Fibroblast of peridontal ligament (primary cell): ENCODE measurements around the gene FAM13B.
"Not testable (repeated sequence)": the region's sequence is repeated elsewhere in the genome, so short reads cannot be mapped to it uniquely, and the experiment has no call there.

Experiments used
- DNase-seq: peaks from one replicate; pipeline ENCODE4 v3.0.0-alpha.2; 2010; ENCODE audit errors: extremely low read depth

Gene FAM13B

DNA sequence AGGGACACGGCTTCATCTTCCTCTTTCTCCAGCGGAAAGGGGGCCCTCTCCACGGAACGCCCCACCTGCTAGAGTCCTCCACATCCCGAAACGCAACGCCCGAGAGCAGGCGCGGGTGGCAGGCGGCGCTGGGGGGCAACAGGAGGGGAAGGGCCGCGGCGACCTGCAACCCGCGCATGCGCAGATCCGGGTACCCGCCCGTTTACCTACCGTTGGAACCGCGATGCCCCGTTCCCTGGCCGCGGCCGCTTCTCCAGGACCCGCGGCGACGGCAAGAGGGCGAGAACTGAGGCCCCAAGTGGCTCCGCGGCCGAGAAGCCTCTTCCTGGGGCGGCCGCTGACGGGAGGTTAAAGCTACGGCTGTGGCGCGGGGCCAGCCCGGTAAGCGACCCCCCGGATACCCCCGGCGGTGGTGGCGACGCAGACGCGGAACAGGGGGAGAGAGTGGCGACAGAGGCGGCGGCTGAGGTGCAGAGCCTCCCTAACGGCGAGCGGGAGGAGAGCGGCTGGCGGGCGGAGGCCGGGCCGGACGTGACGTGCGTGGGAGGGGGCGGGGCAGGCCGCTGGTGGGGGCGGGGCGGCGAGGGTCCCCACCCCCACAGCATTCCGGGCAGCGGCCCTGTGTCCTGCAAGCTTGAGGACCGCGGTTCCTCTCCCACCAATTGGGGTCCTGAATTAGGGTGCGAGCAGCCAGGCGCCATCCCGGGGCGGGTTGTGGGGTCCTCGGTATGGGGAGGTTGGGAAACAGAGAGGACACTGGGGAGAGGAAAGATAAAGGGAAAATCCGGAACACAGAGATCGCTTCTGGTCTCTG is at the start of gene FAM13B:
TSS of gene FAM13B (minus strand) at position 508 of the 814 bp plus-strand sequence. CDS start 13,968 bp downstream, outside the sequence.
- peak; percentile 54 for DNase-seq

DNA sequence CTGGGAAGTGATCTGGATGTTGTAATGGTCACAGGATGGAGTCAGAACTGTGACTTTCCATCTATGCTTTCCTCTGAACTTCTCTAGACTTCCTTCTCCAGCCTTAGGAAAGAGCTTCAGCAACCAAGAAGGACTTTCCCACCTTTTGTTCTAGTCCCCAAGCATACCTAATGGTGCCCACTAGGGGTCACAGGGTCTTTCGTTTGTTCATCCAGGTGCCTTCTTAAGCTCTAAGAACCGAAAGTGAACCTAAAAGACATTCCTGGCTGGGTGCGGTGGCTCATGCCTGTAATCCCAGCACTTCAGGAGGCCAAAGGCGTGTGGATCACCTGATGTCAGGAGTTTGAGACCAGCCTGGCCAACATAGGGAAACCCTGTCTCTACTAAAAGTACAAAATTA is 49.2 kb upstream of the FAM13B start:
- DNase-seq, result no peak

DNA sequence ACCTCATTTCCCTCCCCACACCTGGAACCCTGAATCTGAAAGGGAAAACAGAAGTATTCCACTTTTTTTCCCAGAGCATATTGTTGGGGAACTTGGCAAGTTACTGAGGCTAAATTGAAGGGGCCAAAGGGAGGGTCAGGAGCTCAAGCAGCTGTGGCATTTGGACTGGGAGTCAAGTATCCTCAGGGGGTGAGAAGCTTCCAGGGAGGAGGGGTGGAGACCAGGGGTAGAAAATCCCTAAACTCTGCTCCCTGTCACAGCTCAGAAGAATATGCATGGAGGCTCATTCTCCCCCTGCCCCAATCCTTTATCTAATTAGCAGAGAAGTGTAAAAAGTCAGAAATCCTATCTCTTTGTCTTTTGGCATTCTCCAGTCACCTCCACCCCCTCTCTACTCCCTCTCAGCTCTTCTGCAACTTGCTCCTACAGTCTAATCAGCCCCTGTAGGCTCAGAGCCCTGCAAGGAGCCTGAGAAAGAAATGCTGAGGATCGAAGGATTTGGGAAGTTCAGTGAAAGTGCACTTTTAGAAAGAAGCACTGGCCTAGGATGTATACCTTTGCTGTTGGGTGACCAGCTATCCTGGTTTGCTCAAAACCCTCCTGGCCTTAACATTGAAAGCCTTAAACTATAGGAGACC is 45.2 kb upstream of the FAM13B start:
- DNase-seq, result no peak

DNA sequence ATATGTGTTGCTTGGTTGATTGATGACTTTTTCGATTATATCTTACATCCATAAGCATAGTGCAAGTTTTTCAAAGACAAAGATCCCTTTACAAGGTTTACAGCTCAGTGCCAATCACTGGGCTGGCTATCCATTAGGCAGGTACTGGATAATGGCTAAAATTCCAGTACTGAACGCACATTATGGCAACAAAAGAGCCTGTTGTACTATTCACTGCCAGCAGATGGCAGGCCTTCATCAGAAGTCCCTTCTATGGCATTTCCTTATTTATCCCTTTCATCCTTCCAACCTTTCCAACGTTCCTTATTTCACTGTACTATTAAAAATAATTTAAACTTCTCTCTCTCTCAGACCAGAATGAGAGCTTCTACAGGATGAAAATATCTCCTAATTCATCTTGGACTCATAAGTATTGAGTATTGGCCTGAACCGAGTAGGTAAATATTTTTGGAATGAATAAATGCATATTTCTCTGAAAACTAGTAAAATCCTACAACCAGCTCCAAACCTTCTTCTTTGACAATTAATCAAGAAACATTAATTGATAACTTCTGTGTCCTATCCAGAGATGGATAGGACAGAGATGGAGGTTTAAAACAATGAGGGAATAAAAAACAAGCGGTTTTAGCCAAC is 44.3 kb upstream of the FAM13B start:
- DNase-seq, result peak; percentile 76

DNA sequence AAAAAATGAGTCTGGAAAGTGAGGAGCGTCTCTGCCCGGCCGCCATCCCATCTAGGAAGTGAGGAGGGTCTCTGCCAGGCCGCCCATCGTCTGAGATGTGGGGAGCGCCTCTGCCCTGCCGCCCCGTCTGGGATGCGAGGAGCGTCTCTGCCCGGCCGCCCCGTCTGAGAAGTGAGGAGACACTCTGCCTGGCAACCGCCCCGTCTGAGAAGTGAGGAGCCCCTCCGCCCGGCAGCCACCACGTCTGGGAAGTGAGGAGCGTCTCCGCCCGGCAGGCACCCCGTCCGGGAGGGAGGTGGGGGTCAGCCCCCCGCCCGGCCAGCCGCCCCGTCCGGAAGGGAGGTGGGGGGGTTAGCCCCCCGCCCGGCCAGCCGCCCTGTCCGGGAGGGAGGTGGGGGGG is 37.1 kb upstream of the FAM13B start:
- DNase-seq, result not testable (repeated sequence)

DNA sequence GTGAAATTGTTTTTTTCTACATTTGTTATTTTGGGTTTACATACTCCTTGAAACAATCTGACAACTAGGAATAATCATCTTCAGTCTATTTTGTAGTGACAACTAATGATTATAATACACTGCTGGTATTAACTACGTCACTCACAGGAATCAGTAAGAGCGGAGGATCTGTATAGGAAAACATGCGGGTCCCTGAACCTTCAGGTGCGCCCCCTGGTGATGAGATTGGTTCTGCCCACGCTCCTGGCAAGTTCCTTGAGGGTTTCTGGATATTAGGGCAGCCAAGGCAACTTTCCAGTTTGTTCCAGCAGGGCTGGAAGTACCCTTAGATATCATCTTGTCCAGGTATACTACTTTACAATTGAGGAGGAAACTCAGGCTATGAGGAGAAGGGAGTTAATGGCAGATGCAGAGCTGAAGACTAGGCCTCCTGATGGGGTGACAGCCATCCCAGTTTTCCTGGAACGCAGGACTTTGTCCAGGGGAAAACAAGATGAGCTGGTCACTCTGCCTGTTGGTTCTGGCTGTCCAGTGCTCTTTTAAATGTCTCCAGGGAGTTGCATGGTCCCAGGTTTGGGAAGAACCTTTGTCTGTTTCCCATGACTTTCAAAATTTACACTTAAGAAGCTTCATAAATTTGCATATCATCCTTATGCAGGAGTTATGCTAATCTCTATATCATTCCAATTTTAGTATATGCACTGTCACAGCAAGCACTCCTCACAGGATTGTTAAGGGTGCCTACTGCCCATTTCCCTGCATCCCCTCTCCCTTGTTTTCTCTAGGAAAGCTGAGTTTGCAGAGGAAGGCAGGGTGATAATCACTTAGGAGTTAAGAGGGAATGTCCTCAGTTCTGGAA is 36.1 kb upstream of the FAM13B start:
- DNase-seq, result peak; percentile 78

DNA sequence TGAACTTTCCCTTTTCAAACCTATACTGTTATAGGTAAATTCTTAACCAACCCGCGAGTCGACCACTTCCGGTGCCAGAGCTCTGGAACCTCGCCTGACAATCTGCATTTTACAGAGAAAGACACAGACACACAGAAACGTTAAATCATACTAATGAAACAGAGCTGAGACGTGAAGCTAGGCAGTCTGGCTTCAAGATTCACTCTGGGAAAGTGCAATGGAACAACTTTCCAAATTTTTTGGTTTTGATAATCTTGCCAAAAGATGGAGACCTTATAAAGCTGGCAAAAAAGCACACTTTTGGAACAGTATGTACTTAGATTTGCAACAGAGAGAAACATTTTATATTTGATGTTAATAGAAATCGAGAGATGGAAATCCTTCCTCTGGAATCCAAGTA is 35.1 kb upstream of the FAM13B start:
- DNase-seq, result no peak

DNA sequence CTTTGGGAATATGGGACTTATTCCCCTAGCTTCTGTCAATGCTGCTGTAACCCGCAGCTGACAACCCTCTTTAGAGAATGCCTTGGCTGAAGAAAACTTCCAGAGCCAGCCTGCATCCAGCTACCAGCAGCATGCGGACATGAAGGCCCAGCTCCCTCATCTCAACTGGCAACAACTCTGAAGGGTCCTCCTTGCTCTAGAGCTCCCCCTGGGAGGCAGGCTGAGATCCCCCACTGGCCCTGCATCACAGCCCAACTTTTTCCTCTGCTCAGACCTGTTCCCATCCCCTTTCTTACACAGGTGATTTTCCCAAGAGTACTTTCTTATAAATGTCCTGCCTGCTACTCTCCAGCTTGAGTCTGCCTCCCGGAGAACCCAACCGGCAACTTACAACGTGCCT is 32.2 kb upstream of the FAM13B start:
- DNase-seq, result no peak

DNA sequence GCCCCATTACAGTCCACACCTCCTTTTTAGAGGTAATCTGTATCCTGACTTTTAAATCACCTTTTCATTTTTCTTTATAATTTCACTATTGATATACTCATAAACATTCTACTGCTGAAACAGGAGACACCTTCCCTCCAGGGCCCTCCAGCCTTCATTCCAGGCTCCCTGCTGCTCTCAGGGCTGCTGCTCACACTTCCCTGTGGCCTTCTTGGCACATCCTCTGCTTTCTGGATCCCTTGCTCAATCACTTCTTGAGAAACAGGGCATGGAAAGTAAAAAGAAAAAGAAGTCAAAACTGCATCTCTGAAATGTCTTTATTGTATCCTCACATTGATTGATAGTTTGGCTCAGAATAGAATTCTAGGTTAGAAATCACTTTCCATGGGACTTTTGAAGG is 31.6 kb upstream of the FAM13B start:
- DNase-seq, result peak; percentile 26

DNA sequence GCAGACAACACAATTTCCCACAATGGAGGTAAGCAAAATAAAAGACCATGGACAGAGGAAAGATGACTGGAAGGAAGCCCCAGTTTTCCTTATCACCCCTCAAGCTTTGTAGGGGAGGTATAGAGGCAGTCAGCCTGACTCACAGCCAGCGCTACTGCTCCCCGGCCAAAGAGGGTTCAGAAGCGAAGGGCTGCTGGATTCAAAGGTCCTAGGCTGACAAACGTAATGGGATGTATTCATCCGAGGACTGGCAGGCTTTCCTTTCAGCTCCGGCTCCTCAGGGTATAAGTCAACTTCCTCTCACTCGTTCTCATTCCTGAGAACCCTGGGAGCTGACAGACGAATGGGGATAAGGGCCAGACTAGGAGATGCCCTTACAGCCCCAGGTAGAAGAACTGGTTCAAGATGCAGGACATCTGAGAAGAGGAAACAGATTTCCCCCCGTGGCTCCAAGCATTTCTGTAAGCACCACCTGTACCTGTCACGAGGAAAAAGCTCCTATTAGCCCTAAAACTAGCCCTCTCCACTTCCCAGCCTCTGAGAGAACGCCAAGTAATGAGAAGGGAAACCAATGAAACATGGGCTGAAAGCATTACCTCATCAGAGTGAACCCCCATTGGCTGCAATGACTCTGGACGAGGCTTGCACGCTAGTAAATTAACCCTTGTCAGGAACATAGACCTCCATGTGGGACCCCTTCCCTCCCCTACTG is 22.1 kb upstream of the FAM13B start:
- DNase-seq, result no peak

DNA sequence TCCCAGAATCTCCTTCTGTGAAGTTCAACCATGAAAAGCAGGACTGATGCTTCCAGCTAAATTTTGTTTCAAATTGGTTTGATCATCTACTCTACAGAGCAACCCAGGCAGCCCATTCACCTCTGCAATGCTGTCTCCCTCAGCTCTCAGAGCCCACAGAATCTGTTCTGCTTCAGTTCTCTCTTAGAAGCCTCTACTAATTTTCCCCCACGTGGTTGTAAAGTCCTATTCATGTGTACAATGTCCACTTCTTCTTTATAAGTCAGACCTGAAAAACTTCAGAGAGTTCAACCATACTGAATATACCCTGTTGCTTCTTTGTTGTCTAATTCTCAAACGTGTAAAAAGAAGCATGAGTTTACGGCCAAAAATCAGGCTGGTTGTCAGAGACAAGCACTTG is 21.3 kb upstream of the FAM13B start:
- no peak for DNase-seq

DNA sequence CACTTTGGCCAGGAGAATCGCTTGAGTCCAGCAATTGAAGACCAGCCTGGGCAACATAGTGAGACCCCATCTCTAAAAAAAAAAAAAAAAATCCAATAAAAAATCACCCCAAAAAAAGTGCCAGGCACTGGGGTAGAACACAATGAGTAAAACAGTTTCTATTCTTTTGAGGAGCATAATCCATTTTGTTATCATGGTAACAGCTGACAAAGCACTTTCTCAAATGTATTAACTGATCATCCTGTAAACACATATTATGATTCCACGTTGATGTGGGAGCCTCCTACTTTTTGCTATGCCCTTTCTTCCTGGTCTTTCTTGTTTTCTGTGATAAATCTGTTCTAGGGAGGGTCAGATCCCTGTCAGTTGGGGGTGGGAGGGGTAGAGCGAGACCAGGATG is 20.7 kb upstream of the FAM13B start:
- DNase-seq, result no peak

DNA sequence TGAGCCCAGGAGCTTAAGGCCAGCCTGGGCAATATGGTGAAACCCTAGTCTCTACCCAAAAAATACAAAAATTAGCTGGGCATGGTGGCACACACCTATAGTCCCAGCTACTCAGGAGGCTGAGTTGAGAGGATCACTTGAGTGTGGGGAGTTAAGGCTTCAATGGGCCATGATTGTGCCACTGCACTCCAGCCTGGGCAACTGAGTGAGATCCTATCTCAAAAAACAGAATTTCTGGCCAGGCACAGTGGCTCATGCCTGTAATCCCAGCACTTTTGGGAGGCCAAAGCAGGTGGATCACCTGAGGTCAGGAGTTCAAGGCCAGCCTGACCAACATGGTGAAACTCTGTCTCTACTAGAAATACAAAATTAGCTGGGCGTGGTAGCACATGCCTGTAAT is 19.8 kb upstream of the FAM13B start:
- not testable (repeated sequence) for DNase-seq

DNA sequence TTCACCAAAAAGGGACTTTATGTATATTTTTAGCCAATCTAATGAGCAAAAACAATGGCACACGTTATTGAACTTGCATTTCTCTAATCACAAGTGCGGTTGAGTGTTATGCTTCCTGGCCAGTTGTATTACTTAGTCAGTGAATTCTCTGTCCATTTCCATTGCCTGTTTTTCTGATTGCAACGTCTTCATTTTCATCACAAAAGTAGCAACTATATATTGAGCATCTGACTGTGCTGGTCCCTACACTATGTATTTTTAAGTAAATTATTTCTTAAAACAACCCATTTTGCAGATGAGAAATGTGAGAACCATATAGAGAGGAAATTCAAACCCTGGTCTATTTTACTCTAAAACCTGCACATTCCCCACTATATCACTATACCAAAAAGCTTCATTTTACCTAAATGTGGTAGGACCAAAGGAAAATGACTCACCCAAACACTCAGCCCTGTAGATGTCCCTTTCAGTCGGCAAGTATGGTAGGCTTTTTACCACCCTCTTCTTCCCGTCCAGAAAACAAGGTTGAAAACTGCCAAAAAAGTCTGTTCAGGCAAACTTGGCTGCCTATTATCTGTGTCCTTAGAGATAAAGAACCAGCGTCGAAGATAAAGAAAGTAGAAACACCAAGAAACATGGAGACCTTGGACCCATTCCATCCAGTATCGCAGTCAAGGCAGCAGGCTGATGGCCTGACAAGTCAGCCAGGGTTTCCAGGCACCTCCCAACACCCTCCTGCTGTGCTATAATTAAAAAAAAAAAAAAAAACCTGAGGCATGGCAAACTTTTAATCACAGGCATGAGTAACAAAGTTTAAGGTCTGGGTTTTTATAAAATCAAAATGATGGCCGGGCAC is 18.8 kb upstream of the FAM13B start:
- no peak for DNase-seq

DNA sequence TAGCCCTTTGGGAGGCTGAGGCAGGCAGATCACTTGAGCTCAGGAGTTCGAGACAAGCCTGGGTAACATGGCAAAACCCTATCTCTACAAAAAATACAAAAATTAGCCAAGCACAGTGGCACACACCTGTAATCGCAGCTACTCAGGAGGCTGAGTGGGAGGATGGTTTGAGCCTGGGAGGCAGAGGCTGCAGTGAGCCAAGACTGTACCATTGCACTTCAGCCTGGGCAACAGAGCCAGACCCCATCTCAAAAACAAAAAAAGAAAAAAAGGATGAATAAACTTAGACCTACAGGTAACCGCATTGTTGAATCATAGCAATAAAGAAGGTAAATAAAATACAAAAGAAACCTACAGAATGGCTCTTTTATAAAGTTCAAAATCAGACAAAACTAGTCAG is 12.4 kb upstream of the FAM13B start:
- DNase-seq, result not testable (repeated sequence)

DNA sequence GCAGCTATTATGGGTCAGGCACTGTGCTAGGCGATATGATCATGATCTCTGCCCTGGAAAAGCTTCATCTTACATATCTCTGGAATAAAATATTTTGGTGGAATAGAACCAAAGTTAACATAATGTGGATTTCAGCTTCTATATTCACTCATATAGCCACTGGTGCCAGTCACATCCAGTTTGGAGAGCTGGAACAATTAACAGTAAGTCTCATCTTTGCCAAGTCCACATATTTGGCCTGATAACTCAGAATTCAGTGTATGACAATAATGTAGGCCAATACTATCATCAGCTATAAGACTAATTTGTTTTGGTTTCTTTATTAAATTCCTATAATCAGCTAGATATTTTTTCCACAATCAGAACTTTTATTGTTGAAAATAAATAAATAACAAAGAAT is 5.9 kb upstream of the FAM13B start:
- no peak for DNase-seq

DNA sequence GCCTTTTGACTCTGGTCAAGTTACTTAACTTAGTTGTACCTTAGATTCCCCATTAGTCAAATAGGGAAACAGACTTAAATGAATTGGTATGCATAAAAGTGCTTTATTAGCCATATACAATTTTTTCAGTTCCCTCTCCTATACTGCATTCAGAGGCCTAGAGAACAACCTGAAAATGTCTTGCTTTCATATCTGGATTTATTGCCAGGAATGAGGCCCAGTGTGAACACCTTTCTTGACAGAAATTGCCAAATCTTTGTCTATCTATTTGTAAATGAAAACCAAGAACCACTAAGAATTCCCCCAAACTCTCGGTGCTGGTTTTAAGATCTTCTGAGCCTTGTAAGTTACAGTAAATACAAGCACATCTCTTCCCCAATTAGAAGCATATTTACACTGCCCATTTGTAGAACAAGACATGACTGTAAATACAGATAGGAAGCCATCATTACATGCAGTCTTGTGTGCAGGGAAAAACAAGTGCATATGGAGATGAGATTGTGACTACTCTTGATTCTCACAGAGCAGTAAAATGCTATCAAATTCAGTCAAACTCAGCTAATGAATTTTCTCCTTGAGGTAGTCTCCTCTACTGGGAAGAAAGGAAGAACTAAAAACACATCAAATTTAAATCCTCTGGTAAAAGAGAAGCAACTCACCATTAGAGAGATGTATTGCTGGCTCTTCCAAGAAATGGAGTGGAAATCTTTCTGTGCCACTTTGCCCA is 5.2 kb upstream of the FAM13B start:
- no peak for DNase-seq

DNA sequence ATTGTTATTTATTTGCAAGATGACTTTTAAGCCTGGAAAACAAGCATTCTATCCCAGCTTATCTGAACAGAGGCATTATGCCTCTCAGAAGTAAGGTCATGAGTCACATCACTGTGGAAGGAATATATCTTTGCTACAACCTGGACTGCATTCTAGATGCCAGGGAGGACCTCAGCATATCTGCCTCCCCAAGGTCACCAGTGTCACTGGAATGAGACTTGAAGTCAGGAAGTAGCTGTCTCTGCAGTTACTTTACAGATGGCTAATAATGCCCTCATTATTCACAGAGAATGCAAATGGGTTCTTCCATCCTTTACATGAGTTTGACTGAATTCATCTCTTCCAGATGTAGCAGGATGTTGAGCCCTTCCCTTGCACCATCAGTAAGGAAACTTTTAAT is 4.4 kb upstream of the FAM13B start:
- no peak for DNase-seq

DNA sequence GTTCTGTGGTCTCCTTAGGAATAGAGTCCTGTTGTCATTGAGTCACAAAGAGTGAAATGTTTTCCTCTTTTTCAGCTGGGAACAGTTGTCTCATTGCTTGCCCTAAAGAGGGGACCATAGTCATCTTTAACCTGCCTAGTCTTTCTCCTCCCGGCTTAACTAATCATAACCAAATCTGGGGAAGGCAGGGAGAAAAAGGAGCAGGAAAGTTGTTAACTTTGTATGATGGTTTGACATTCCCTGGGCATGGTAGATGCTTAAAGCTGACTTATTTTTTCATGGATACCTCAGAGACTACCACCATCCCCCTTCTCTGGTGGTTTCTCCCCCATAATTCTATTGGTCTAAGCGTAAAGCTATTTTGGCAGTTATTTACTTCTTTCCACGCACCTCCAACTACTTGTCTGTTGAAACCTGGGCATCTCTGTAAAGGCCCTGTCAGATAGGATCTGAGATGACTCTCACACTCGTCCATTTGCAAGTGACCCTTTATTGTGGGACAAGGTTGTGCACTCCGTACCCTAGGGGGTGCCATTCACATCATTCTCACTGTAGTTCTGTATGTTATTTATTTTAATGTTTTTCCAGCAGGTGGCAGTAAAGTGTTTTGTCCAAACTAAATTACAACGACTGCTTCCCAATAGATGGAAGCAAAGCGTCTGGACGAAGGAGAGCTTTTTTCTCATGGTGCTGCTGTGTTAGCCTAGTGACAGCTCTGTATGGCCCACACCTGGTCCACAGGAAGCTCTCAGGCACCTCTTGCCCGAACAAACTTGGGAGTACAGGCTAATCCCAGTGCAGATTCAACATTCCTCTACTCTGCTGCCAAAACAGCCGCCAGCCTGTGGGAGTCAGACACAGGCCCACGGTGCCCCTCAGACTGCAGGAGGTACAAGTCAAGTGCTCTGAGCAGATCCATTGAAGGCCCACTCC is 3.0 kb upstream of the FAM13B start:
- DNase-seq, result peak; percentile 92
